Calu3 (cell line): ENCODE data around the gene GRM7. TPM values are rescaled to one million over a fixed set of nuclear protein-coding genes. Genes with fewer than 3 reads are reported as not detected.

ENCODE experiments used
- BruUV-seq: library from RNA; stranded (reverse); fragments of 400-500 nt; replicated peaks from 2 replicates; lab custom pipeline; 2021; lab: Mats Ljungman, UMichigan
- CTCF ChIA-PET: fragments of 300-600 bp; sonication (Branson Sonifier 250); formaldehyde crosslinking; loops from one replicate; lab custom pipeline; 2022; ENCODE audit warnings: antibody characterized with exemption; lab: Charles Lee
- DNase-seq: peaks from one replicate; pipeline ENCODE4 v3.0.0; 2022
- H3K27ac Mint-ChIP-seq: one replicate; pipeline ENCODE4 v1.8.0; 2022; ENCODE audit warnings: mixed read lengths; ENCODE audit not compliant: unreplicated experiment
- H3K27me3 Mint-ChIP-seq: one replicate; pipeline ENCODE4 v1.8.0; 2022; ENCODE audit warnings: mixed read lengths; ENCODE audit not compliant: unreplicated experiment
- H3K36me3 Mint-ChIP-seq: one replicate; pipeline ENCODE4 v1.8.0; 2022; ENCODE audit warnings: mild to moderate bottlenecking, moderate library complexity, mixed read lengths; ENCODE audit not compliant: insufficient read depth, unreplicated experiment
- H3K4me1 Mint-ChIP-seq: one replicate; pipeline ENCODE4 v1.8.0; 2022; ENCODE audit warnings: mild to moderate bottlenecking, low read depth, mixed read lengths; ENCODE audit not compliant: unreplicated experiment
- H3K4me3 Mint-ChIP-seq: one replicate; pipeline ENCODE4 v1.8.0; 2022; ENCODE audit warnings: mild to moderate bottlenecking, low read depth, moderate library complexity, mixed read lengths; ENCODE audit not compliant: unreplicated experiment
- H3K9me3 Mint-ChIP-seq: one replicate; pipeline ENCODE4 v1.8.0; 2022; ENCODE audit warnings: low read depth, mixed read lengths; ENCODE audit not compliant: unreplicated experiment
- intact Hi-C: fragments of 100-400 bp; cut with micrococcal nuclease; formaldehyde crosslinking; loops from one replicate; pipeline ENCODE4 v1.10.0; 2022; ENCODE audit not compliant: unreplicated experiment
- total RNA-seq: library from RNA; stranded (reverse); gene quantifications from 2 replicates; pipeline ENCODE4 v1.2.3, GENCODE V29; 2022
- TF ChIP-seq, protein P1 (sequence below): fragments of 200-600 bp; IDR thresholded peaks from one replicate; pipeline ENCODE4 v1.8.0; 2022; ENCODE audit warnings: antibody characterized with exemption; ENCODE audit not compliant: unreplicated experiment

The GRM7 gene
- total RNA-seq, 1 experiment from 2014 or later = not detected

DNA sequence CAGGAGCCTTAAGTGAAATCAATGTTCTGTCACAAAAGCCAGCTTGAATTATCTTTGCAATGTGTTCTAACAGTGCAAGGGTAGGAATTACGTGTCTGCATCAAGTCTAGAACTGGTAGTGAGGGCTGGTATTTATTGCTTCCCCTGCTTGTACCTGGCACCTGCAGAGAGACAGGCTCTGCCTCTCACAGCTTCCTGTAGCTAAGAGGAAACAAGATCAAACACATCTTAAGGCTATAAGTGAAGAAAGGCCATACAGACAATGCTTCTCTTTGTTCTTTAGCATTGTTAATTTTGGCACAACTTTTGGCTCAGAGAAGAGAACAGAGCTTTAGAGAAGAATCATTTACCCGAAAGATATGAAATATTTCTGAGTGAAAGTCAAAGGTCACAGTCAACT lies 479.9 kb downstream of the GRM7 start:
- TF ChIP-seq, protein P1, sequence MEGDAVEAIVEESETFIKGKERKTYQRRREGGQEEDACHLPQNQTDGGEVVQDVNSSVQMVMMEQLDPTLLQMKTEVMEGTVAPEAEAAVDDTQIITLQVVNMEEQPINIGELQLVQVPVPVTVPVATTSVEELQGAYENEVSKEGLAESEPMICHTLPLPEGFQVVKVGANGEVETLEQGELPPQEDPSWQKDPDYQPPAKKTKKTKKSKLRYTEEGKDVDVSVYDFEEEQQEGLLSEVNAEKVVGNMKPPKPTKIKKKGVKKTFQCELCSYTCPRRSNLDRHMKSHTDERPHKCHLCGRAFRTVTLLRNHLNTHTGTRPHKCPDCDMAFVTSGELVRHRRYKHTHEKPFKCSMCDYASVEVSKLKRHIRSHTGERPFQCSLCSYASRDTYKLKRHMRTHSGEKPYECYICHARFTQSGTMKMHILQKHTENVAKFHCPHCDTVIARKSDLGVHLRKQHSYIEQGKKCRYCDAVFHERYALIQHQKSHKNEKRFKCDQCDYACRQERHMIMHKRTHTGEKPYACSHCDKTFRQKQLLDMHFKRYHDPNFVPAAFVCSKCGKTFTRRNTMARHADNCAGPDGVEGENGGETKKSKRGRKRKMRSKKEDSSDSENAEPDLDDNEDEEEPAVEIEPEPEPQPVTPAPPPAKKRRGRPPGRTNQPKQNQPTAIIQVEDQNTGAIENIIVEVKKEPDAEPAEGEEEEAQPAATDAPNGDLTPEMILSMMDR = no peak
- Mint-ChIP-seq H3K9me3 (peaks cover 2% of the 10 kb centered on the region), H3K4me3 (no peak overlapping the region), H3K27ac (no peak overlapping the region), H3K4me1 (peaks cover 7% of the 10 kb centered on the region), H3K36me3 (no peaks in the 10 kb centered on the region), H3K27me3 (no peaks in the 10 kb centered on the region)
- no TSS peak for BruUV-seq
- CTCF ChIA-PET = interaction anchor here (1.7 kb wide), 1 partner anchor 16 kb away, joined by 3 read pairs; no protein-coding TSS in a partner anchor
- intact Hi-C loops = no loop called here
- DNase-seq = no peak

- Mint-ChIP-seq H3K4me3 (no peak overlapping the region), H3K4me1 (no peaks in the 10 kb centered on the region), H3K36me3 (no peaks in the 10 kb centered on the region), H3K9me3 (no peaks in the 10 kb centered on the region), H3K27ac (no peak overlapping the region), H3K27me3 (no peaks in the 10 kb centered on the region)
- intact Hi-C loops = no loop called here
- no TSS peak for BruUV-seq
- TF ChIP-seq, protein P1 = no peak
- no peak for DNase-seq
- CTCF ChIA-PET = no interaction called here
Observed at GRCh38 chr3:7346364-7346763, 485.4 kb downstream of the GRM7 start.

- TF ChIP-seq, protein P1 = no peak
- CTCF ChIA-PET = no interaction called here
- no TSS peak for BruUV-seq
- no peaks in the 10 kb centered on the region for H3K36me3 Mint-ChIP-seq
- no peaks in the 10 kb centered on the region for H3K27me3 Mint-ChIP-seq
- H3K27ac Mint-ChIP-seq = no peak overlapping the region
- H3K4me3 Mint-ChIP-seq = no peak overlapping the region
- intact Hi-C loops = no loop called here
- no peaks in the 10 kb centered on the region for H3K9me3 Mint-ChIP-seq
- H3K4me1 Mint-ChIP-seq = no peaks in the 10 kb centered on the region
- DNase-seq = no peak
Observed at GRCh38 chr3:7357101-7357500, 496.2 kb downstream of the GRM7 start.

- H3K4me1 Mint-ChIP-seq = no peaks in the 10 kb centered on the region
- intact Hi-C loops = no loop called here
- H3K4me3 Mint-ChIP-seq = no peak overlapping the region
- no peaks in the 10 kb centered on the region for H3K27me3 Mint-ChIP-seq
- no peak for DNase-seq
- no peak overlapping the region for H3K27ac Mint-ChIP-seq
- BruUV-seq = no TSS peak
- H3K36me3 Mint-ChIP-seq = no peaks in the 10 kb centered on the region
- TF ChIP-seq, protein P1 = no peak
- CTCF ChIA-PET = interaction anchor here (0.6 kb wide), 2 partner anchors 139 to 744 kb away, joined by 3 to 6 read pairs; no protein-coding TSS in a partner anchor
- H3K9me3 Mint-ChIP-seq = peaks cover 3% of the 10 kb centered on the region
Observed at GRCh38 chr3:7367968-7368367, 507.1 kb downstream of the GRM7 start.
